CD14-positive monocyte (primary cell): Measurements from ENCODE around the gene SUSD5. TPM values are rescaled to one million over a fixed set of nuclear protein-coding genes. Genes with fewer than 3 reads are reported as not detected.
A peak's percentile ranks its signal among the peaks of the same experiment; 100 is the strongest.
"Not testable (repeated sequence)": the region's sequence is repeated elsewhere in the genome, so short reads cannot be mapped to it uniquely, and the experiment has no call there.

Experiments used
- DNase-seq, 3 donors: peaks; one replicate each; pipeline ENCODE4 v3.0.0-alpha.2; 2011 to 2022
- H2AFZ ChIP-seq: 2 replicates; pipeline ENCODE4 v1.6.0; 2012; ENCODE audit warnings: mild to moderate bottlenecking, low read depth, low read length, inconsistent platforms; ENCODE audit not compliant: insufficient read depth, poor library complexity, severe bottlenecking
- H3K27ac ChIP-seq, 2 donors: 1 replicate in 1 of 2; 2 replicates in 1 of 2; pipeline ENCODE4 v1.5.1; 2012 to 2013; ENCODE audit warnings: low read length in 2 of 2, control low read depth in 1 of 2, inconsistent platforms in 1 of 2, low read depth in 1 of 2, mild to moderate bottlenecking in 1 of 2
- H3K27me3 ChIP-seq, 2 donors: one replicate each; pipeline versions ENCODE4 v1.6.0 to v1.6.1; 2011 to 2013; ENCODE audit warnings: low read length in 2 of 2; ENCODE audit not compliant: control insufficient read depth in 2 of 2, insufficient read depth in 2 of 2
- H3K36me3 ChIP-seq, 2 donors: replicated peaks in 1 of 2; 1 replicate in 1 of 2; 2 replicates in 1 of 2; pipeline versions ENCODE4 v1.5.1 to v1.6.1; 2012 to 2013; ENCODE audit warnings: low read length in 2 of 2, control low read depth in 1 of 2, inconsistent platforms in 1 of 2, mild to moderate bottlenecking in 1 of 2; ENCODE audit not compliant: insufficient read depth in 2 of 2, control insufficient read depth in 1 of 2
- H3K4me1 ChIP-seq, 2 donors: 1 replicate in 1 of 2; 2 replicates in 1 of 2; pipeline versions ENCODE4 v1.5.1 to v1.6.1; 2012 to 2013; ENCODE audit warnings: low read length in 2 of 2, control low read depth in 1 of 2, inconsistent platforms in 1 of 2, mild to moderate bottlenecking in 1 of 2, moderate library complexity in 1 of 2; ENCODE audit not compliant: insufficient read depth in 2 of 2, control insufficient read depth in 1 of 2
- H3K4me2 ChIP-seq: replicated peaks from 2 replicates; pipeline ENCODE3; 2012; ENCODE audit warnings: low read length, moderate library complexity, mild to moderate bottlenecking; ENCODE audit not compliant: poor library complexity, severe bottlenecking; ENCODE audit errors: extremely low read depth
- H3K4me3 ChIP-seq, 3 experiments: fragments of 200-600 bp in 1 of 3; sonication (generic) in 1 of 3; replicated peaks in 1 of 3; 1 replicate in 2 of 3; 2 replicates in 1 of 3; pipeline ENCODE4 v1.5.1; 2011 to 2013; ENCODE audit warnings: low read length in 3 of 3, mild to moderate bottlenecking in 3 of 3, control low read depth in 2 of 3, low read depth in 2 of 3, inconsistent platforms in 1 of 3, moderate library complexity in 1 of 3
- H3K79me2 ChIP-seq: 2 replicates; pipeline ENCODE4 v1.6.0; 2012; ENCODE audit warnings: mild to moderate bottlenecking, control low read depth, inconsistent platforms, low read length, moderate library complexity; ENCODE audit not compliant: insufficient read depth
- H3K9ac ChIP-seq: 2 replicates; pipeline ENCODE4 v1.6.0; 2017; ENCODE audit warnings: low read length, mild to moderate bottlenecking; ENCODE audit not compliant: insufficient read depth, poor library complexity, severe bottlenecking
- H3K9me3 ChIP-seq, 2 donors: replicated peaks in 1 of 2; 1 replicate in 1 of 2; 2 replicates in 1 of 2; pipeline versions ENCODE4 v1.5.1 to v1.6.1; 2012 to 2013; ENCODE audit warnings: low read length in 2 of 2, control low read depth in 1 of 2; ENCODE audit not compliant: control insufficient read depth in 1 of 2, insufficient read depth in 1 of 2
- H4K20me1 ChIP-seq: 2 replicates; pipeline ENCODE4 v1.6.0; 2012; ENCODE audit warnings: mild to moderate bottlenecking, low read length, control low read depth, moderate library complexity; ENCODE audit not compliant: insufficient read depth
- H3K27ac Mint-ChIP-seq, 7 donors: one replicate each; pipeline ENCODE4 v1.8.0; 2020; ENCODE audit warnings: mild to moderate bottlenecking in 7 of 7, mixed read lengths in 7 of 7, moderate library complexity in 6 of 7, inconsistent platforms in 2 of 7
- H3K27me3 Mint-ChIP-seq, 3 donors: one replicate each; pipeline ENCODE4 v1.8.0; 2021 to 2022; ENCODE audit warnings: low read depth in 3 of 3, mild to moderate bottlenecking in 3 of 3, mixed read lengths in 3 of 3, moderate library complexity in 3 of 3, inconsistent platforms in 1 of 3
- H3K36me3 Mint-ChIP-seq, 2 donors: one replicate each; pipeline ENCODE4 v1.8.0; 2020; ENCODE audit warnings: mixed read lengths in 2 of 2, inconsistent platforms in 1 of 2, mild to moderate bottlenecking in 1 of 2
- H3K4me1 Mint-ChIP-seq: one replicate; pipeline ENCODE4 v1.8.0; 2020; ENCODE audit warnings: mild to moderate bottlenecking, mixed read lengths
- H3K4me3 Mint-ChIP-seq, 2 donors: one replicate each; pipeline ENCODE4 v1.8.0; 2020; ENCODE audit warnings: mild to moderate bottlenecking in 2 of 2, mixed read lengths in 2 of 2, moderate library complexity in 1 of 2
- H3K9me3 Mint-ChIP-seq, 7 donors: one replicate each; pipeline ENCODE4 v1.8.0; 2020 to 2022; ENCODE audit warnings: mixed read lengths in 7 of 7, mild to moderate bottlenecking in 6 of 7, moderate library complexity in 6 of 7, inconsistent platforms in 2 of 7
- WGBS: methylation state at CpG from one replicate; pipeline ENCODE4 v1.1.5; 2013; ENCODE audit warnings: missing lambda C conversion rate; ENCODE audit not compliant: insufficient coverage; 5-methylcytosine and 5-hydroxymethylcytosine counted together
- intact Hi-C, 2 donors: fragments of 100-400 bp; cut with micrococcal nuclease; formaldehyde crosslinking; loops; one replicate each; pipeline versions ENCODE4 v1.15.0 to v1.15.1; 2023
- polyA plus RNA-seq, 3 donors: library from polyadenylated mRNA; depleted of rRNA in 1 of 3; unstranded in 2 of 3; stranded (reverse) in 1 of 3; fragments of 300-500 nt in 2 of 3; fragments of >200 nt in 1 of 3; fragmentation: Illumina TruSeq in 2 of 3; gene quantifications; 1 replicate in 2 of 3; 2 replicates in 1 of 3; pipeline ENCODE4 v1.2.3, GENCODE V29; 2012 to 2021
- TF ChIP-seq, protein P1 (sequence below): fragments of 200-600 bp; IDR thresholded peaks from one replicate; pipeline ENCODE4 v1.8.0; 2022; ENCODE audit warnings: antibody characterized with exemption, mild to moderate bottlenecking

Gene SUSD5
- polyA plus RNA-seq, 3 donors = not detected

- Histone ChIP-seq H2AFZ (no peak overlapping the region), H3K36me3 (peaks cover 66 to 99% of the 10 kb centered on the region in 2 donors), H3K9ac (no peak overlapping the region), H3K4me3 (no peak overlapping the region), H3K4me2 (no peak overlapping the region), H3K79me2 (no peaks in the 10 kb centered on the region), H3K9me3 (no peaks in the 10 kb centered on the region), H3K27me3 (no peaks in the 10 kb centered on the region), H3K4me1 (no peaks in the 10 kb centered on the region), H4K20me1 (no peaks in the 10 kb centered on the region), H3K27ac (no peak overlapping the region)
- intact Hi-C loops = no loop called here
- TF ChIP-seq, protein P1, sequence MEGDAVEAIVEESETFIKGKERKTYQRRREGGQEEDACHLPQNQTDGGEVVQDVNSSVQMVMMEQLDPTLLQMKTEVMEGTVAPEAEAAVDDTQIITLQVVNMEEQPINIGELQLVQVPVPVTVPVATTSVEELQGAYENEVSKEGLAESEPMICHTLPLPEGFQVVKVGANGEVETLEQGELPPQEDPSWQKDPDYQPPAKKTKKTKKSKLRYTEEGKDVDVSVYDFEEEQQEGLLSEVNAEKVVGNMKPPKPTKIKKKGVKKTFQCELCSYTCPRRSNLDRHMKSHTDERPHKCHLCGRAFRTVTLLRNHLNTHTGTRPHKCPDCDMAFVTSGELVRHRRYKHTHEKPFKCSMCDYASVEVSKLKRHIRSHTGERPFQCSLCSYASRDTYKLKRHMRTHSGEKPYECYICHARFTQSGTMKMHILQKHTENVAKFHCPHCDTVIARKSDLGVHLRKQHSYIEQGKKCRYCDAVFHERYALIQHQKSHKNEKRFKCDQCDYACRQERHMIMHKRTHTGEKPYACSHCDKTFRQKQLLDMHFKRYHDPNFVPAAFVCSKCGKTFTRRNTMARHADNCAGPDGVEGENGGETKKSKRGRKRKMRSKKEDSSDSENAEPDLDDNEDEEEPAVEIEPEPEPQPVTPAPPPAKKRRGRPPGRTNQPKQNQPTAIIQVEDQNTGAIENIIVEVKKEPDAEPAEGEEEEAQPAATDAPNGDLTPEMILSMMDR = no peak
- H3K4me3 Mint-ChIP-seq = no peak overlapping the region
- H3K36me3 Mint-ChIP-seq = peaks cover 82 to 93% of the 10 kb centered on the region in 2 donors
- peak overlapping the region in 1 of 7 donors; percentile 18 for H3K27ac Mint-ChIP-seq
- no peak for DNase-seq
- peaks cover 0 to 5% (median 0%) of the 10 kb centered on the region in 7 donors for H3K9me3 Mint-ChIP-seq
- WGBS = 100% methylated on average over 2 of the region's 3 CpGs
- no peaks in the 10 kb centered on the region for H3K4me1 Mint-ChIP-seq
- peaks cover 0 to 2% (median 0%) of the 10 kb centered on the region in 3 donors for H3K27me3 Mint-ChIP-seq
Observed at GRCh38 chr3:33141006-33141405, 77.6 kb downstream of the SUSD5 start.

GRCh38 chr3:33139996-33140395, 78.6 kb downstream of the SUSD5 start:
- Mint-ChIP-seq H3K27me3 (peaks cover 0 to under 1% (median 0%) of the 10 kb centered on the region in 3 donors), H3K4me3 (no peak overlapping the region), H3K27ac (no peak overlapping the region), H3K36me3 (peaks cover 79 to 92% of the 10 kb centered on the region in 2 donors), H3K9me3 (peaks cover 0 to 5% (median 0%) of the 10 kb centered on the region in 7 donors), H3K4me1 (no peaks in the 10 kb centered on the region)
- Histone ChIP-seq H3K27ac (no peak overlapping the region), H2AFZ (no peak overlapping the region), H3K4me3 (no peak overlapping the region), H4K20me1 (no peaks in the 10 kb centered on the region), H3K9me3 (no peaks in the 10 kb centered on the region), H3K4me1 (no peaks in the 10 kb centered on the region), H3K36me3 (peaks cover 68 to 97% of the 10 kb centered on the region in 2 donors), H3K27me3 (no peaks in the 10 kb centered on the region), H3K4me2 (no peak overlapping the region), H3K79me2 (no peaks in the 10 kb centered on the region), H3K9ac (no peak overlapping the region)
- intact Hi-C loops = no loop called here
- DNase-seq = no peak
- 100% methylated on average over 1 of the region's 2 CpGs for WGBS
- TF ChIP-seq, protein P1 = no peak

GRCh38 chr3:33139006-33139623, 79.5 kb downstream of the SUSD5 start:
- not testable (repeated sequence) for H3K4me2 ChIP-seq

More at GRCh38 chr3:33139006-33139623, 79.5 kb downstream of the SUSD5 start:
- intact Hi-C loops, H3K4me1 Mint-ChIP-seq, H3K4me1 ChIP-seq, DNase-seq, H4K20me1 ChIP-seq, H3K27ac Mint-ChIP-seq, H2AFZ ChIP-seq, H3K9me3 Mint-ChIP-seq, H3K27ac ChIP-seq, H3K4me3 Mint-ChIP-seq, H3K27me3 Mint-ChIP-seq, H3K9ac ChIP-seq, H3K79me2 ChIP-seq, H3K9me3 ChIP-seq, H3K27me3 ChIP-seq, H3K4me3 ChIP-seq: not testable (repeated sequence)
- peaks cover 79 to 92% of the 10 kb centered on the region in 2 donors for H3K36me3 Mint-ChIP-seq
- WGBS = 89% methylated on average over 3 of the region's 8 CpGs
- peaks cover 72 to 97% of the 10 kb centered on the region in 2 donors for H3K36me3 ChIP-seq
